ENCODE data around the gene TMPRSS11A.

Gene TMPRSS11A

DNA sequence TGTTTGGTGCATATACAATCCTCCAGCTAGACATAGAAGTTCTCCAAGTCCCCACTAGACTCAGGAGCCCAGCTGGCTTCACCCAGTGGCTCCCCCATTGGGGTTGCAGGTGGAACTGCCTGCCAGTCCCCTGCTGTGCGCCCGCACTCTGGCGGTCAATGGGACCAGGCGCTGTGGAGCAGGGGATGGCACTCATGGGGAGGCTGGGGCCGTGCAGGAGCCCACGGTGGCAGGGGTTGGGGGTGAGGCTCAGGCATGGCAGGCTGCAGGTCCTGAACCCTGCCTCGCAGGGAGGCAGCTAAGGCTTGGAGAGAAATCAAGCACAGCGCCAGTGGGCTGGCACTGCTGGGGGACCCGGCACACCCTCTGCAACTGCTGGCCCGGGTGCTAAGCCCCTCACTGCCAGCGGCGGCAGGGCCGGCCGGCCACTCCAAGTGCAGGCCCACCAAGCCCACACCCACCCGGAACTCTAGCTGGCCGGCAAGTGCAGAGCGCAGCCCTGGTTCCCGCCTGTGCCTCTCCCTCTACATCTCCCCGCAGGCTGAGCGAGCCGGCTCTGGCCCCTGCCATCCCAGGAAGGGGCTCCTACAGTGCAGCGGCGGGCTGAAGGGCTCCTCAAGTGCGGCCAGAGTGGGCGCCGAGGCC, 66.8 kb downstream of the TMPRSS11A start:
- ATAC-seq (ENCODE audit: insufficient read depth, low read depth) (no peak), DNase-seq (no peak)
- Histone ChIP-seq H4K20me1 (ENCODE audit: insufficient read depth, low read length) (no peaks in the 10 kb centered on the region), H3K27me3 (ENCODE audit: insufficient read depth, low read length, poor library complexity) (no peaks in the 10 kb centered on the region), H3K4me3 (ENCODE audit: low read depth in 1 of 2, low read length in 2 of 2) (no peak overlapping the region), H3K36me3 (ENCODE audit: insufficient read depth, low read length) (no peaks in the 10 kb centered on the region), H3K9me3 (ENCODE audit: insufficient read depth, low read length, severe bottlenecking) (no peaks in the 10 kb centered on the region), H2AFZ (ENCODE audit: low read depth, low read length) (no peak overlapping the region), H3K4me1 (ENCODE audit: insufficient read depth, low read length) (no peaks in the 10 kb centered on the region), H3K9ac (ENCODE audit: low read depth, low read length) (no peak overlapping the region), H3K27ac (ENCODE audit: low read length) (no peak overlapping the region), H3K4me2 (ENCODE audit: insufficient read depth, low read length) (no peak overlapping the region), H3K79me2 (ENCODE audit: insufficient read depth, low read length) (no peaks in the 10 kb centered on the region)
- TF ChIP-seq CTCF (IDR thresholded peaks at IDR 0.05; ENCODE audit: borderline replicate concordance, extremely low read depth, low read length, poor library complexity, severe bottlenecking) (no peak), EZH2 (IDR thresholded peaks at IDR 0.05; ENCODE audit: borderline replicate concordance, low read depth, low read length, severe bottlenecking) (no peak)

GRCh38 chr4:67894659-67895058, 68.6 kb downstream of the TMPRSS11A start:
- no peak for TF ChIP-seq CTCF (IDR thresholded peaks at IDR 0.05; ENCODE audit: borderline replicate concordance, extremely low read depth, low read length, poor library complexity, severe bottlenecking)
- no peak for TF ChIP-seq EZH2 (IDR thresholded peaks at IDR 0.05; ENCODE audit: borderline replicate concordance, low read depth, low read length, severe bottlenecking)
- ATAC-seq (ENCODE audit: insufficient read depth, low read depth) (no peak), DNase-seq (no peak)
- no peak overlapping the region for H2AFZ ChIP-seq (ENCODE audit: low read depth, low read length)
- no peak overlapping the region for H3K4me2 ChIP-seq (ENCODE audit: insufficient read depth, low read length)
- H3K4me3 ChIP-seq (ENCODE audit: low read depth in 1 of 2, low read length in 2 of 2): no peak overlapping the region
- H3K9ac ChIP-seq (ENCODE audit: low read depth, low read length): no peak overlapping the region
- no peaks in the 10 kb centered on the region for H3K27me3 ChIP-seq (ENCODE audit: insufficient read depth, low read length, poor library complexity)
- no peak overlapping the region for H3K27ac ChIP-seq (ENCODE audit: low read length)
- no peaks in the 10 kb centered on the region for H4K20me1 ChIP-seq (ENCODE audit: insufficient read depth, low read length)
- H3K4me1 ChIP-seq (ENCODE audit: insufficient read depth, low read length): no peaks in the 10 kb centered on the region
- no peaks in the 10 kb centered on the region for H3K9me3 ChIP-seq (ENCODE audit: insufficient read depth, low read length, severe bottlenecking)
- no peaks in the 10 kb centered on the region for H3K36me3 ChIP-seq (ENCODE audit: insufficient read depth, low read length)
- no peaks in the 10 kb centered on the region for H3K79me2 ChIP-seq (ENCODE audit: insufficient read depth, low read length)

GRCh38 chr4:67892905-67893304, 70.4 kb downstream of the TMPRSS11A start:
- ATAC-seq (ENCODE audit: insufficient read depth, low read depth) (no peak), DNase-seq (no peak)
- H3K4me3 ChIP-seq (ENCODE audit: low read depth in 1 of 2, low read length in 2 of 2): no peak overlapping the region
- H3K4me1 ChIP-seq (ENCODE audit: insufficient read depth, low read length): no peaks in the 10 kb centered on the region
- H3K36me3 ChIP-seq (ENCODE audit: insufficient read depth, low read length): no peaks in the 10 kb centered on the region
- no peaks in the 10 kb centered on the region for H3K9me3 ChIP-seq (ENCODE audit: insufficient read depth, low read length, severe bottlenecking)
- TF ChIP-seq EZH2 (IDR thresholded peaks at IDR 0.05; ENCODE audit: borderline replicate concordance, low read depth, low read length, severe bottlenecking) (no peak), CTCF (IDR thresholded peaks at IDR 0.05; ENCODE audit: borderline replicate concordance, extremely low read depth, low read length, poor library complexity, severe bottlenecking) (peak; percentile 21)
- H2AFZ ChIP-seq (ENCODE audit: low read depth, low read length): no peak overlapping the region
- no peak overlapping the region for H3K4me2 ChIP-seq (ENCODE audit: insufficient read depth, low read length)
- H3K9ac ChIP-seq (ENCODE audit: low read depth, low read length): no peak overlapping the region
- H4K20me1 ChIP-seq (ENCODE audit: insufficient read depth, low read length): no peaks in the 10 kb centered on the region
- no peak overlapping the region for H3K27ac ChIP-seq (ENCODE audit: low read length)
- no peaks in the 10 kb centered on the region for H3K79me2 ChIP-seq (ENCODE audit: insufficient read depth, low read length)
- H3K27me3 ChIP-seq (ENCODE audit: insufficient read depth, low read length, poor library complexity): no peaks in the 10 kb centered on the region

All from DND-41 (cell line).